Stimulated activated CD8-positive, alpha-beta memory T cell treated with anti-CD3 and anti-CD28 coated beads, Interleukin-7, amount 100 ng/mL, for 1 hour (primary cell): ENCODE results near the gene PTGER2.

Experiments used
- DNase-seq, 2 donors: peaks; one replicate each; pipeline ENCODE4 v3.0.0-alpha.2; 2020; ENCODE audit warnings: low read depth in 2 of 2

PTGER2 gene

GRCh38 chr14:52338051-52338681 is 24.1 kb downstream of the PTGER2 start:
- no peak for DNase-seq

DNA sequence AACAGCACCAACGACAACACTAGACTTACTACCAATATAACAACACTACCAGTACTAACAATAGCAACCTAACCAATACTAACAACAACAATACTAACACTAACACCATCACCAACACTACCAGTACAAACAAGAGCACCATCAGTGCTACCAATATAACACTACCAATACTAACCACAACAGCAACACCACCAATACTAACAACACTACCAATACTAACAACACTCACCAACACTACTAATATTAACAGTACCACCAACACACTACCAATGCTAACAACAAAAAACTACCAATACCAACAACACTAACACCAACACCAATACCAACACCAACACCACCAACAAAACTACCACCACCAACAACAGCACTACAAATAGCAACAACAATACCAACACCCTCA is 25.1 kb downstream of the PTGER2 start:
- no peak for DNase-seq

DNA sequence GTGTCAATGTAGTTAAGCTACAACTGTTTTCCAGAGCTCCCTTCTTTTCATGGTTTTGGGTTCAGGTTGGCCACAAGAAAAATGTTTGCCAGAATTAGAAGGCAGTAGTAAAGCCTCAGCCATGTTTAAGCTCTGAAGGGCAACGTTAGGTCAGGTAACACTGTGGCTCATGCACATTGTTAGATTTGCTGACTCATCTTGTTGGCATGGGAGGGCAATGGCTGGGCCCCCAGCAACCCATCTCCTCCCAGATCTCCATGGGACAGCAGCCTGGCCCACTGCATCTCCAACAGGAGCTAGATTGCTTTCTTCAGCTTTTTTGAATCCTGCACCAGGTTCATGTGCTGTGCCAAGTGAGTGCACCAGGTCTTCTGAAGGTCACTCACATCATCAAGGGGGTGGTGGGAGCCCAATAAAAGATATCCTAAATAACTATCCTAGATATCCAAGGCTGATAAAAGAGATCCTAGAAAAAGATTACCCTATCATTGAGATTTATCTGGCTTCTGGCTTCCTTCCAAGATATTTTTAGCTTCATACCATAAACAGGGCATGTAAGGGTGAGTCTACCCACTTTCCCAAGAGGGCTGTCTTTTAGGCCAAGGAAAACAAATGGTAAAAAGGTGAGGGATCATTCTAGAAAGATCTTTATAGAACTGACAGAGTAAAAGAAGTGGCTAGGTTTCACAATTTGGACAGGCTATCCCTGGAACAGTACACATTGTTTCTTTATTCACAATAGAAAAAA is 28.9 kb downstream of the PTGER2 start:
- no peak for DNase-seq

DNA sequence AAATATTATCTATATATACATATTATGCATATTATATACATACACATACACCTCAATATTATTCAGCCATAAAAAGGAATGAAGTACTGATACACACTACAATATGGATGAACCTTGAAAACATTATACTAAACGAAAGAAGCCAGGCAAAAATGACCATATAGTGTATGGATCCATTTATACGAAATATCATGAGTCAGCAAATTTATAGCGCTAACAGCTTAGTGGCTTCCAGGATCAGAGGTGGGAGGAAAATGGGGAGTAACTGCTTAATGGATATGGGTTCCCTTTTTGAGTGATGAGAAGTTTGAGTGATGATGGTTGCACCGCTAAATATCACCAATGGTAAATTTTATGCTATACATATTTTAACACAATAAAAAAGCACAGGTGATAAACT is 32.7 kb downstream of the PTGER2 start:
- no peak for DNase-seq

GRCh38 chr14:52348279-52348678 is 34.2 kb downstream of the PTGER2 start:
- DNase-seq = no peak

DNA sequence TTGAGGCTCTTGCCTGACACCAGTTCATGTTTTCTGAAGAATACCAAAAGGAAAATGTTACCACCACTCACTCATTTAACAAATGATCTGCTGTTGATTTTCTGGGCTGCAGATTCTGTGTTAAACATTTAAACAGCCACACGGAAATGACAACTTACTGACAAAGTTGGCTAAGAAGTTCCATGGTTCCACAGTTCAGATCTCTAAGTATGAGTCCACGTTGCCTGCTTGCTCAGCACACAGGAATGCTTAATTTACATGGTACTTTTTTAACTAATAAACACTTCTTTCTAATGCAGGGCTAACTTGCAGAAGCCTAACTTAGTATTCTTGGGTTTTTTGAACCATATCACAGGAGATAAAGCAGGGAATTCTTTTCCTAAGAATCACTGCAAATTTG is 34.7 kb downstream of the PTGER2 start:
- no peak for DNase-seq

GRCh38 chr14:52349731-52350130 is 35.6 kb downstream of the PTGER2 start:
- DNase-seq = no peak

DNA sequence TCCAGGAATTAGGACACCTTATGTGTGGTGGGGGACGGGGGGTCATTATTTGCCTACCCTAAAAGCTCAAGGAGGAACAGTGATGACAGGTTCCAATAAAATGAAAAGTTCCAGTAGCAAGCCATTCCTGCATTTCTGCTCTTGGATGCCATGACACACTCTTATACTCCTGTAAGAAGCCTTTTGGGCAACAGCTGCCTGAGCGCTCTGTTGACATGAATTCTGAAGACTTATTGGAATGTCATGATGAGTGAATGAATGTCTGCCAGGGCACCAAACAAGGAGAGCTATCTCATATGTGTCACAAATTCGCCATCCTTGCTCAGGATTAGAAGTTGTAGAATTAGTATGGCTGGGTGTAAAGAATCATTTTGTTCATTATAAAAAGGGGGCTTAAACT is 36.3 kb downstream of the PTGER2 start:
- DNase-seq = no peak

DNA sequence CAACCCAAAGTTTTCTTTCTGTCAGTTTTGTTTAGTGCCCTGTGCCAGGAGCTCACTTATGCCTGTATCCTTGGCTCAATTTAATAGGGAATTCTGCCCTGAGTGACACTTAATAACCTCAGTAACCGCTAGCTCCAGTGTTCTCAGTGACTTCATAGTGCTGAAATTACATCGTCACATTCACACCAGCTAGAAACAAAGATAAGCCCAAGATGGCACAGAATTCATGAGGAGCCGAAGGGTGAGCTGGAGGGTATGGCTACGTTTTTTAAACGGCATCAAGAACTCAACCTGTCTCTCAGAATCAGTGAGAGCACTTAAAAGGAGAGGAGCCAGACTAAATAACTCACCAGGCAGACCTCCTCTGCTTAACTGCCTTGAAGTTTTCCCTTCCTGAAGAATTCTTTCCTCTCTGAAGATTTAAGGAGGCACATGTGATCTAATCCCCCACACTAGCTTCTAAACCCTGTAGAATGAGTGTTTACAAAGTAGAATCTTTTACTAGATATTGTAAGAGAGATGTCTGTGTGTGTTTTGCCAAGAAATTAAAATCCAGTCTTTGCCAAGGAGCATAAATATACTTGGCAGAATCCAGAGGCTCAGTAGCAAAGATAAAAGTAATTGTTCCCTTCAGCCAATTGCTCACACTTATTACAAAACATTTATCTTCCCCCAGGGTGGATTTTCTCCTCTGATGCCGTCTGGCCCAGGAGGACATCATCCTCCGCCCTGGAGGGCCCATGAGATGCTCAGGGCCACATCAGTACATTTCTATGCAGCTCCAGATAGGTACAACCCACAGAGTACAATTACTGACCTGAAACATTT is 37.3 kb downstream of the PTGER2 start:
- no peak for DNase-seq

DNA sequence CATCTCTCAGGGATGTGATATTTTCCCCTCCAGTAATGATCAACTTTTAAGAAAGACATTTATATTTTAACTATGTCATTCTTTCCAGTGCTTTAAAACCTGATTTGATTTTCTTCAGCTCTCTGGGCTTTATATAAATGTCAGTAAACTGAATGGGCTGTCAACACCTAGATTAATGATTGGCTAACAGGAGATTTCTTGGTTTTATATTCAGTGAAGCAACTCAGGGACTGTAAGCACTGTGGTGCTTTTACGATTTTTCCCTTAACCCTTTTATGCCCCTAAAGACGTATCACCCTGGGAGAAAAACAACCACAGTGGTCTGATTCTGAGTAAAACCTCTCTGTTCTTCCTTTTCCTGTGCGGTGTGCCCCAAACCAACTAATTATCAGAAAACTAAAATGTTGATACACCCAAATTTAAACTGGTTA is 38.0 kb downstream of the PTGER2 start:
- DNase-seq = no peak

GRCh38 chr14:52352569-52352968 is 38.5 kb downstream of the PTGER2 start:
- no peak for DNase-seq

DNA sequence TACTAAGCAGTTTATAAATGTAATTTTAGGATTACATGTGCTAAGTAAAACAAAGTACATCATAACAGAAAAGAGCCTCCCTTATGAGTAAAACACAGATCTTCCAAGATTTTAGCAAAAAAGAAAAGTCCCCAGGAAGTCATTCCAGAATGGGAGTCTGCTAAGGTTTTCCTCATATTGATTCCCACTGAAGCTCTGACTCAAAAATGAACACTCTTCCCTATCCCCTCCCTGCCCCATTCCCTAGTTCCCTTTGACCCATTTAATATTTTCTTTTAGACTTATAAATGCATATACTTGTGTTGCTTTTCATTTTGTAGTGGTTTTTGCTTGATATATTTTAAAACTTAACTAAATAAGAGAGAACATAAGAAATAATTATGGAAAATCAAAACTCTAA is 40.1 kb downstream of the PTGER2 start:
- no peak for DNase-seq

DNA sequence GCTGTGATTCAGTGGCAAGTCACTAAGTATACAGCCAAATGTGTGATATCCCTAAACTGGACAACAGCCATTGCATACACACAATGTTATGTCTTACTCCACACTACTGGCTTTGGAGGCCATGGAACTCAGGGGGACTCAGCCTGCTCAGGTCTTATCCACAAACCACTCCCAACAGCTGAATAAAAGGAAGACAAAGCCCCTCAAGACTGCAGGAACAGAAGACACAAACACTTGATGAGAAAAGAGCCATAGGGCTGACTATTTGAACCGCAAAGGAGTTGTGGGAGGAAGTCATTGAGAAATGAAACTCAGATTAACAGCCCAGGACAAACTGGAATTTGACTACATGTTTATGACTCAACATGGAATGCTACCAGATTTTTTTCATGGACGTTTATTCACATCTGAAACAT is 40.9 kb downstream of the PTGER2 start:
- no peak for DNase-seq

DNA sequence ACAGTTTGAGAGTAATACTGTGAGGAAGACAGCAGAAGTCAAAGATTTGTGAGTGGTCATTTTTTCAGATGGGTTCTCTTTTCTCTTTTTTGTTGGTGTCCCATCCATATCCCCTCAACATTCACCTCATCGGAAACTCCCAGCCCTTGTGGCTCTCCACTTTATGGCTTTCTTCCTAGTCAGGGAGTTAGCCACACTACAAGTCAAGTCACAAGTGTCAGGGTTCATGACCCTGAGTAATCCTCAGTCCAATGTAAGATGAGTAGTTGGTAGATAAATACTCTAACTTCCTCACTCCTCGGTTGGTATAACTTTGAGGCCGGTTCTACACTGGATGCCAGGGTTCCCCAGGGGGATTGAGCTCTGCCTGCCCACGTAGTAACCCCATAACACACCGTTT is 41.4 kb downstream of the PTGER2 start:
- no peak for DNase-seq

DNA sequence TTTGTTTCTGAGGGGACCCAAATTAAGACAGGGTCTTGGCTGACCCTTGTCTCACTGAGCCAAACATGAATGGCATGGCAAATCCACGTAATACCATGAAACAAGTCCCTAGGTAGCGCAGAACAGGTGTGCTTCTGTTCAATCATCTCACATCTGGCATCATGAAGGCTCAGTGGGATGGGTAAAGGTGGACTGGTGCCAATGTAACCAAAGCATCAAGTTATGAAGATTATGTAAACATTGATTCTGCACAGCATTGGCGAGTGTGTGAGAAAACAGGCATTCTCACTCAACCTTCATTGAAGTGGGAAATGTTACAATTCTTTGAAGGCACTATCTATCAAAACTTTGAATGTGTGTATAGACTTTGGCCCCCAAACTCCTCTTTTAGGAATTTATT is 41.9 kb downstream of the PTGER2 start:
- DNase-seq = no peak

DNA sequence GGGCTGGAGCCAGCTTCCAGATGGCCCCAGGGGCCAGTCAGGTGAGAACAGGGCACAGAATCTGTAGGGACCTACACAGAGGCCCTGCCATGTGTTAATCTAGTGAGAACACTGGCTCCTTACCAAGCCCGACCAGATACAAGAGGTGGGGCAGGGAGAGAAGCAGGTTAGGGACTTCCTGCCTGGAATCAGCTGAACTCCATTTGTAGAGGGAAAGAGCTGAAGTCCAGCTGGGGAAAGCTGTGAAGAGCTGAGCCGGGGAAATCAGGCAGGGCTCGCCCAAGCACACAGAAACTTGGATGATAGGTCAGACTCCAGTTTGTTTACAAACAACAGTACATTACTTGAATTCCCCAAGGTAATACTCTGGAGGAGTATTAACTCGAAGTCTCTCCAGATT is 46.7 kb downstream of the PTGER2 start:
- DNase-seq = no peak

DNA sequence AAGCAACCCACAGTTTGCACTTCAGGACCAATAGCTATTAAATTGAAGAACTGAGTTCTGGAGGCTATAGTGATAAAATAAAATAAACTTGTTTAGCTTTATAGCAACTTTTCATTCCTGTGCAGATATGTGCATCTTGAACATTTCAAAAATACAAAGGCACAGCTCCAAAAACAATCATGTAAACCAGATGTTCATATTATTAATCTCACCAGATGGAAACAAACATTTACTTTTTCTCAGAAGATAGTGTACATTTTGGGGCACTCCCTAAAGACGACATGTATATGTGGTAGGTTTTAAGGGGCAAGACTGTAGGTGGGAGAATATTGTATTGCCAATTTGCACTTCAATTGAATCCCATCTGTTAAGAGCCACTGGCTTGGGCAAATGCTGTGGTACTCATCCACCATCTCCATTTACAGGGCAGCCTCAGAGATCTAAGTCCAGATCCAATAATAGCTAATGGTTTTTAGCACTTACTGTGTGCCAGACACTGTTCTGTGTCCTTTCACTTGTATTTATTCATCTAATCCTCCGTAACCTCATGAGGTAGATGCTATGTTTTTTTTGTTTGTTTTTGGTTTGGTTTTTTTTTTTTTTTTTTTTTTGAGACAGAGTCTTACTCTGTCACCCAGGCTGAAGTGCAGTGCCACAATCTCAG is 49.1 kb downstream of the PTGER2 start:
- no peak for DNase-seq

- no peak for DNase-seq
Measured at GRCh38 chr14:52363961-52364360, 49.8 kb downstream of the PTGER2 start.

GRCh38 chr14:52365071-52365470 is 51.0 kb downstream of the PTGER2 start:
- DNase-seq = no peak

DNA sequence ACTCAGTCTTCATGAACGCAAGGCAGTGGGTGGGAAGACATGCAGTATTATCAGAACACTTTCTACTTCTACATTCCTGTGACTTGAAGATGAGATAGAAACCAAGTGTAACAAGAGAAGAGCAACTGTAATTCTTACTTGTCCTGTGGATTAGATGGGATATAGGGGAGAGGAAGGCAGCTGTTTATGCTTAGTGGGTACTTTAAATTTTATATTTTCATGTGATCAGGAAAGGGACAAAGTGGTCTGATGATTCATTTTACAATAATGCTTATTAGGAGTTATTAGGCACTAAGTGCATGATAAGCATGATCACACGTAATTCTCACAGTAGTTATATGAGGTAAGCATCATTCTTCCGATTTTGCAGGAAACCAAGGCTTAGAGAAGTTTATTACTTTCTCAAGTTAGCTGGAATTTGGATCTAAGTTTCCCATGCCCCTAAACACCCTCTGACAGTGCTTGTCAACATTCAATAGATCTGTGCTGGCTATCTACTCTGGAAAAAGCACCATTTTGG is 52.7 kb downstream of the PTGER2 start:
- DNase-seq = no peak

- DNase-seq = no peak
Measured at GRCh38 chr14:52369305-52369801, 55.2 kb downstream of the PTGER2 start.

GRCh38 chr14:52370406-52370935 is 56.4 kb downstream of the PTGER2 start:
- DNase-seq = no peak
